K562 (cell line): ENCODE measurements around the gene ZDHHC22. TPM values are rescaled to one million over a fixed set of nuclear protein-coding genes. Genes with fewer than 3 reads are reported as not detected.

Source experiments
- ATAC-seq: fragments of 200-7000 bp; cut with Tn5 transposase; 3 replicates; pipeline ENCODE4 v1.9.1; 2020; ENCODE audit warnings: moderate library complexity
- BruUV-seq: library from RNA; stranded (reverse); fragments of 400-500 nt; replicated peaks from 2 replicates; lab custom pipeline; 2021; lab: Mats Ljungman, UMichigan
- CTCF ChIA-PET: fragments of 300-600 bp; formaldehyde crosslinking; extraction: SDS; loops from one replicate; lab custom pipeline; 2021; ENCODE audit warnings: low intra/inter-chr PET ratio; lab: Yijun Ruan, JAX
- POLR2A ChIA-PET: fragments of 300-600, 350-650 bp; sonication (Branson Sonifier 250); formaldehyde crosslinking; extraction: SDS; loops from one replicate; lab custom pipeline; 2021; ENCODE audit warnings: antibody characterized with exemption, inconsistent platforms; lab: Yijun Ruan, JAX
- DNase-seq, 4 experiments: peaks; one replicate each; pipeline versions ENCODE4 v3.0.0 to v3.0.0-alpha.2; 2011 to 2018; ENCODE audit warnings: low spot score in 3 of 4, mixed read lengths in 3 of 4; ENCODE audit errors: extremely low read depth in 1 of 4
- FAIRE-seq: peaks from 2 replicates; lab custom pipeline; 2011; peaks lifted over from hg19 to GRCh38; lab: Jason Lieb, UNC
- H2AFZ ChIP-seq: 2 replicates; pipeline ENCODE4 v1.6.0; 2011; ENCODE audit warnings: low read depth, low read length, control low read depth, inconsistent platforms
- H3K27ac ChIP-seq: fragments of 200-600 bp; 3 replicates; pipeline ENCODE4 v1.8.0; 2011; ENCODE audit warnings: low read depth, mild to moderate bottlenecking, control low read depth, inconsistent platforms, low read length, moderate library complexity, mixed read lengths; ENCODE audit errors: extremely low read depth
- H3K27me3 ChIP-seq, 2 experiments: fragments of 300-600 bp in 1 of 2; 2 replicates in 1 of 2; 3 replicates in 1 of 2; pipeline versions ENCODE4 v1.6.0 to v1.8.0; 2011; ENCODE audit warnings: inconsistent platforms in 2 of 2, low read length in 2 of 2, mild to moderate bottlenecking in 1 of 2, mixed read lengths in 1 of 2, moderate library complexity in 1 of 2; ENCODE audit not compliant: control insufficient read depth in 2 of 2, insufficient read depth in 2 of 2
- H3K36me3 ChIP-seq: fragments of 300-600 bp; 3 replicates; pipeline ENCODE4 v1.8.0; 2011; ENCODE audit warnings: mild to moderate bottlenecking, low read length, inconsistent platforms; ENCODE audit not compliant: control insufficient read depth, insufficient read depth
- H3K4me1 ChIP-seq, 2 experiments: fragments of 200-600 bp in 1 of 2; replicated peaks in 1 of 2; 2 replicates in 1 of 2; 3 replicates in 1 of 2; pipeline versions ENCODE4 v1.5.1 to v1.8.0; 2011; ENCODE audit warnings: inconsistent platforms in 2 of 2, low read length in 2 of 2, mild to moderate bottlenecking in 1 of 2, mixed read lengths in 1 of 2, moderate library complexity in 1 of 2; ENCODE audit not compliant: control insufficient read depth in 2 of 2, insufficient read depth in 2 of 2
- H3K4me2 ChIP-seq: 2 replicates; pipeline ENCODE4 v1.6.1; 2011; ENCODE audit warnings: low read length, control low read depth, inconsistent platforms, mixed read lengths; ENCODE audit not compliant: insufficient read depth
- H3K4me3 ChIP-seq: fragments of 200-600 bp; sonication (generic), shearing (Covaris generic); 2 replicates; pipeline ENCODE4 v1.5.1; 2016; ENCODE audit warnings: control low read depth, inconsistent platforms
- H3K79me2 ChIP-seq: fragments of 200-600 bp; 3 replicates; pipeline ENCODE4 v1.8.0; 2011; ENCODE audit warnings: low read length, inconsistent platforms; ENCODE audit not compliant: control insufficient read depth, insufficient read depth
- H3K9ac ChIP-seq, 2 experiments: 2 replicates each; pipeline versions ENCODE4 v1.6.0 to v1.6.1; 2011; ENCODE audit warnings: low read depth in 2 of 2, low read length in 2 of 2, control low read depth in 1 of 2, inconsistent platforms in 1 of 2, mild to moderate bottlenecking in 1 of 2, mixed read lengths in 1 of 2; ENCODE audit not compliant: insufficient read depth in 1 of 2
- H3K9me1 ChIP-seq: one replicate; pipeline ENCODE4 v1.6.0; 2011; ENCODE audit warnings: inconsistent platforms, mild to moderate bottlenecking, low read length, moderate library complexity; ENCODE audit not compliant: control insufficient read depth, insufficient read depth
- H3K9me3 ChIP-seq: replicated peaks from 2 replicates; pipeline ENCODE4 v1.5.1; 2011; ENCODE audit warnings: low read depth, low read length, inconsistent platforms; ENCODE audit not compliant: control insufficient read depth, insufficient read depth
- H4K20me1 ChIP-seq: replicated peaks from 2 replicates; pipeline ENCODE4 v1.6.1; 2011; ENCODE audit warnings: low read length, inconsistent platforms, mixed read lengths; ENCODE audit not compliant: control insufficient read depth, insufficient read depth
- ARID1B ChIP-seq: fragments of 450-650 bp; IDR thresholded peaks from 2 replicates; pipeline ENCODE4 v1.6.1; 2016; ENCODE audit warnings: antibody characterized with exemption, mild to moderate bottlenecking, inconsistent platforms
- CBFA2T3 ChIP-seq: fragments of 450-650 bp; IDR thresholded peaks from 2 replicates; pipeline ENCODE4 v1.6.1; 2017
- GTF2F1 ChIP-seq: IDR thresholded peaks from 2 replicates; pipeline ENCODE4 v1.6.1; 2011; ENCODE audit warnings: low read depth, low read length, improper control_type of control experiment
- HDAC3 ChIP-seq: fragments of 450-650 bp; IDR thresholded peaks from 2 replicates; pipeline ENCODE4 v1.6.1; 2018; ENCODE audit warnings: borderline replicate concordance, mild to moderate bottlenecking, moderate library complexity; ENCODE audit not compliant: partially characterized antibody
- HIVEP1 ChIP-seq: fragments of 250-450 bp; sonication (Bioruptor Pico); IDR thresholded peaks from 2 replicates; pipeline ENCODE4 v1.4.0; 2020; ENCODE audit warnings: mild to moderate bottlenecking
- NBN ChIP-seq: fragments of 450-650 bp; IDR thresholded peaks from 2 replicates; pipeline ENCODE4 v1.6.1; 2016; ENCODE audit warnings: low read depth, mild to moderate bottlenecking
- SNRNP70 ChIP-seq: fragments of 200-400 bp; formaldehyde crosslinking; optimal IDR thresholded peaks from 2 replicates; pipeline ENCODE3; 2017; ENCODE audit warnings: low read depth, low read length
- ZNF436 ChIP-seq: fragments of 250-450, 450-650 bp; sonication (Bioruptor Pico); formaldehyde crosslinking; IDR thresholded peaks from 2 replicates; pipeline ENCODE4 v1.7.0; 2020; ENCODE audit warnings: mild to moderate bottlenecking
- ZNF586 ChIP-seq: fragments of 450-650 bp; formaldehyde crosslinking; conservative IDR thresholded peaks from 2 replicates; pipeline ENCODE4 v1.4.0; 2020; ENCODE audit warnings: mild to moderate bottlenecking, moderate library complexity
- WGBS: fragments of 100-300 bp; shearing (Covaris generic); methylation state at CpG from one replicate; pipeline ENCODE4 v1.1.6; 2016; ENCODE audit warnings: low coverage, mixed read lengths; ENCODE audit not compliant: insufficient coverage; ENCODE audit errors: missing lambda C conversion rate; 5-methylcytosine and 5-hydroxymethylcytosine counted together
- in situ Hi-C: fragments of 300-500 bp; cut with MboI; formaldehyde crosslinking; loops from 4 replicates; pipeline ENCODE4 v1.15.0; 2018; ENCODE audit warnings: inconsistent platforms, mixed read lengths
- intact Hi-C: fragments of 100-400 bp; cut with micrococcal nuclease; formaldehyde crosslinking; loops from 2 replicates; pipeline ENCODE4 v1.14.2; 2022
- polyA plus RNA-seq, 8 experiments: library from polyadenylated mRNA; depleted of rRNA in 4 of 8; stranded (reverse) in 5 of 8; unstranded in 3 of 8; fragments of >200 nt; fragmentation: Nextera tagmentation in 2 of 8; fragmentation: Illumina TruSeq in 1 of 8; extraction: Ambion mirVana in 2 of 8; extraction: Trizol in 1 of 8; gene quantifications; 2 replicates each; pipeline versions ENCODE4 v1.2.1 to v1.2.3, GENCODE V29; 2011 to 2014; ENCODE audit warnings: inconsistent platforms in 1 of 8, missing spikeins in 1 of 8
- total RNA-seq, 7 experiments: library from RNA; depleted of rRNA in 6 of 7; stranded (reverse); fragments of >200 nt in 6 of 7; fragmentation: Illumina TruSeq in 2 of 7; extraction: Trizol in 2 of 7; gene quantifications; 2 replicates each; pipeline versions ENCODE4 v1.2.1 to v1.2.3, GENCODE V29; 2011 to 2021; ENCODE audit warnings: low replicate concordance in 1 of 7
- TF ChIP-seq, protein P1 (sequence below): sonication (generic); formaldehyde crosslinking; IDR thresholded peaks from 2 replicates; pipeline ENCODE4 v1.4.0; 2020; ENCODE audit warnings: mild to moderate bottlenecking, missing genetic modification reagents

The ZDHHC22 gene
- total and polyA plus RNA-seq, 9 of the 15 experiments (the other 6 are each of a cell fraction or from before 2014, with no cell fraction given) = not detected

- intact Hi-C loops = no loop called here
- ChIA-PET POLR2A (no interaction called here), CTCF (no interaction called here)
- H3K36me3 ChIP-seq = peaks cover 3% of the 10 kb centered on the region; the same call in 1 of the 3 replicates
- H3K79me2 ChIP-seq = no peaks in the 10 kb centered on the region
- no peaks in the 10 kb centered on the region for H3K9me3 ChIP-seq
- no peak for ATAC-seq
- H3K4me3 ChIP-seq = no peak overlapping the region
- BruUV-seq = no TSS peak
- H2AFZ ChIP-seq = no peak overlapping the region
- no peak overlapping the region for H3K27ac ChIP-seq
- H3K9ac ChIP-seq = no peak overlapping the region
- in situ Hi-C loops = no loop called here
- no peak for FAIRE-seq
- peaks cover 0 to 22% of the 10 kb centered on the region in 2 experiments; a peak in 4 of 5 replicates for H3K4me1 ChIP-seq
- 57% methylated on average over 6 of the region's 6 CpGs for WGBS
- peaks cover 0 to 12% of the 10 kb centered on the region in 2 experiments; a peak in 1 of 5 replicates for H3K27me3 ChIP-seq
- no peaks in the 10 kb centered on the region for H4K20me1 ChIP-seq
- TF ChIP-seq HIVEP1 (no peak), ZNF436 (CRISPR knock-in tag) (no peak), ZNF586 (no peak), GTF2F1 (no peak), ARID1B (no peak), CBFA2T3 (no peak), SNRNP70 (no peak), HDAC3 (no peak), NBN (no peak)
- TF ChIP-seq, protein P1, sequence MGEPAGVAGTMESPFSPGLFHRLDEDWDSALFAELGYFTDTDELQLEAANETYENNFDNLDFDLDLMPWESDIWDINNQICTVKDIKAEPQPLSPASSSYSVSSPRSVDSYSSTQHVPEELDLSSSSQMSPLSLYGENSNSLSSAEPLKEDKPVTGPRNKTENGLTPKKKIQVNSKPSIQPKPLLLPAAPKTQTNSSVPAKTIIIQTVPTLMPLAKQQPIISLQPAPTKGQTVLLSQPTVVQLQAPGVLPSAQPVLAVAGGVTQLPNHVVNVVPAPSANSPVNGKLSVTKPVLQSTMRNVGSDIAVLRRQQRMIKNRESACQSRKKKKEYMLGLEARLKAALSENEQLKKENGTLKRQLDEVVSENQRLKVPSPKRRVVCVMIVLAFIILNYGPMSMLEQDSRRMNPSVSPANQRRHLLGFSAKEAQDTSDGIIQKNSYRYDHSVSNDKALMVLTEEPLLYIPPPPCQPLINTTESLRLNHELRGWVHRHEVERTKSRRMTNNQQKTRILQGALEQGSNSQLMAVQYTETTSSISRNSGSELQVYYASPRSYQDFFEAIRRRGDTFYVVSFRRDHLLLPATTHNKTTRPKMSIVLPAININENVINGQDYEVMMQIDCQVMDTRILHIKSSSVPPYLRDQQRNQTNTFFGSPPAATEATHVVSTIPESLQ (CRISPR knock-in tag) = no peak
- H3K4me2 ChIP-seq = no peak overlapping the region
- H3K9me1 ChIP-seq = no peaks in the 10 kb centered on the region
- no peak for DNase-seq
Measured at GRCh38 chr14:77122526-77123125, 19.0 kb downstream of the ZDHHC22 start.
